Neural progenitor cell (in vitro differentiated cells): Measurements from ENCODE around the gene FAM204A. TPM values are rescaled to one million over a fixed set of nuclear protein-coding genes. Genes with fewer than 3 reads are reported as not detected.

Source experiments
- DNase-seq: peaks from one replicate; pipeline ENCODE4 v3.0.0-alpha.2; 2016; ENCODE audit warnings: low spot score
- H2AFZ ChIP-seq: fragments of 200-600 bp; sonication (generic); replicated peaks from 2 replicates; pipeline ENCODE4 v1.6.1; 2016; ENCODE audit warnings: antibody characterized with exemption
- H3F3A ChIP-seq: fragments of 200-600 bp; sonication (generic); 2 replicates; pipeline ENCODE4 v1.6.1; 2016; ENCODE audit warnings: antibody characterized with exemption, low read depth
- H3K27ac ChIP-seq: fragments of 200-600 bp; sonication (generic); 2 replicates; pipeline ENCODE4 v1.5.1; 2016; ENCODE audit warnings: mild to moderate bottlenecking
- H3K27me3 ChIP-seq: fragments of 200-600 bp; sonication (generic); 2 replicates; pipeline ENCODE4 v1.6.1; 2016; ENCODE audit warnings: mild to moderate bottlenecking, moderate library complexity
- H3K36me3 ChIP-seq: fragments of 200-600 bp; sonication (generic); 2 replicates; pipeline ENCODE4 v1.5.1; 2016
- H3K4me1 ChIP-seq: fragments of 200-600 bp; sonication (generic); 2 replicates; pipeline ENCODE4 v1.6.1; 2016; ENCODE audit warnings: mixed run types
- H3K4me2 ChIP-seq: fragments of 200-600 bp; sonication (generic); 2 replicates; pipeline ENCODE4 v1.6.1; 2016
- H3K4me3 ChIP-seq: fragments of 200-600 bp; sonication (generic); 2 replicates; pipeline ENCODE4 v1.5.1; 2016
- H3K79me2 ChIP-seq: fragments of 200-600 bp; sonication (generic); 2 replicates; pipeline ENCODE4 v1.6.1; 2016; ENCODE audit warnings: low read depth
- H3K9ac ChIP-seq: fragments of 200-600 bp; sonication (generic); 2 replicates; pipeline ENCODE4 v1.6.1; 2016
- H3K9me3 ChIP-seq: fragments of 200-600 bp; sonication (generic); 2 replicates; pipeline ENCODE4 v1.5.1; 2016; ENCODE audit warnings: low read depth
- H4K20me1 ChIP-seq: fragments of 200-600 bp; sonication (generic); 2 replicates; pipeline ENCODE4 v1.6.1; 2016; ENCODE audit warnings: low read depth
- H3K27ac Mint-ChIP-seq: 3 replicates; pipeline ENCODE4 v1.8.0; 2021; ENCODE audit warnings: mixed read lengths
- H3K27me3 Mint-ChIP-seq: 2 replicates; pipeline ENCODE4 v1.8.0; 2022; ENCODE audit warnings: low read depth, mild to moderate bottlenecking, inconsistent platforms, moderate library complexity, mixed read lengths; ENCODE audit not compliant: insufficient read depth
- H3K36me3 Mint-ChIP-seq: 3 replicates; pipeline ENCODE4 v1.8.0; 2021; ENCODE audit warnings: mixed read lengths
- H3K4me1 Mint-ChIP-seq: 3 replicates; pipeline ENCODE4 v1.8.0; 2021; ENCODE audit warnings: mixed read lengths
- H3K4me3 Mint-ChIP-seq: 3 replicates; pipeline ENCODE4 v1.8.0; 2021; ENCODE audit warnings: mild to moderate bottlenecking, moderate library complexity, mixed read lengths
- H3K9me3 Mint-ChIP-seq: 3 replicates; pipeline ENCODE4 v1.8.0; 2020; ENCODE audit warnings: mixed read lengths
- EZH2 ChIP-seq: fragments of 200-600 bp; sonication (generic); IDR thresholded peaks from 2 replicates; pipeline ENCODE4 v1.6.1; 2017; ENCODE audit warnings: antibody characterized with exemption, mild to moderate bottlenecking, moderate library complexity
- EZH2phosphoT487 ChIP-seq: fragments of 200-600 bp; sonication (generic); IDR thresholded peaks from 2 replicates; pipeline ENCODE4 v1.6.1; 2017; ENCODE audit warnings: antibody characterized with exemption
- total RNA-seq: library from RNA; depleted of rRNA; stranded (reverse); fragments of >200 nt; gene quantifications from 2 replicates; pipeline ENCODE4 v1.2.3, GENCODE V29; 2015; ENCODE audit warnings: low replicate concordance
- TF ChIP-seq, protein P1 (sequence below): fragments of 200-600 bp; sonication (generic); IDR thresholded peaks from 2 replicates; pipeline ENCODE4 v1.5.1; 2017; ENCODE audit warnings: antibody characterized with exemption, mild to moderate bottlenecking

Gene FAM204A
- total RNA-seq, 1 donor from 2014 or later, result 77.7 TPM

DNA sequence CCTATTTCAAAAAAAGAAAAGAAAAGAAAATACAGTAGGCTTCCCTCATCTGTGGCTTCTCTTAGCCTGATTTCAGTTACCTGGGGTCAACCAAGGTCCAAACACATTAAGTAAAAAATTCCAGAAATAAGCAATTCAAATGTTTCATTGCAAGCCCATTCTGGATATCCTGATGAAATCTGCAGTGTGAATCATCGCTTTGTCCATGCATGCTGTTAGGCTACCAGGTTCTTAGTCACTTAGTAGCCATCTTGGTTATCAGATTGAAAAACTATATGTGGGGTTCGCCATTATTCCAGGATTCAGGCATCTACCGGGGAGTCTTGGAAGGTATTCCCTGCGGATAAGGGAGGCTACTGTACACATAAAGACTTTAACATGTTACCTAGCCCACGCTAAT lies 991 bp upstream of the FAM204A start:
- Mint-ChIP-seq H3K9me3 (no peaks in the 10 kb centered on the region), H3K4me3 (no peak overlapping the region), H3K27ac (no peak overlapping the region), H3K4me1 (peaks cover 29% of the 10 kb centered on the region), H3K27me3 (no peaks in the 10 kb centered on the region), H3K36me3 (peaks cover 2% of the 10 kb centered on the region)
- Histone ChIP-seq H3K9me3 (no peaks in the 10 kb centered on the region), H3K36me3 (no peaks in the 10 kb centered on the region), H3K27ac (no peak overlapping the region), H3K27me3 (no peaks in the 10 kb centered on the region), H2AFZ (no peak overlapping the region), H3K79me2 (peaks cover 38% of the 10 kb centered on the region), H3F3A (peaks cover 5% of the 10 kb centered on the region), H3K9ac (no peak overlapping the region), H3K4me2 (peak overlapping the region; percentile 80), H3K4me1 (peaks cover 15% of the 10 kb centered on the region), H3K4me3 (no peak overlapping the region), H4K20me1 (no peaks in the 10 kb centered on the region)
- TF ChIP-seq EZH2phosphoT487 (no peak), EZH2 (no peak)
- TF ChIP-seq, protein P1, sequence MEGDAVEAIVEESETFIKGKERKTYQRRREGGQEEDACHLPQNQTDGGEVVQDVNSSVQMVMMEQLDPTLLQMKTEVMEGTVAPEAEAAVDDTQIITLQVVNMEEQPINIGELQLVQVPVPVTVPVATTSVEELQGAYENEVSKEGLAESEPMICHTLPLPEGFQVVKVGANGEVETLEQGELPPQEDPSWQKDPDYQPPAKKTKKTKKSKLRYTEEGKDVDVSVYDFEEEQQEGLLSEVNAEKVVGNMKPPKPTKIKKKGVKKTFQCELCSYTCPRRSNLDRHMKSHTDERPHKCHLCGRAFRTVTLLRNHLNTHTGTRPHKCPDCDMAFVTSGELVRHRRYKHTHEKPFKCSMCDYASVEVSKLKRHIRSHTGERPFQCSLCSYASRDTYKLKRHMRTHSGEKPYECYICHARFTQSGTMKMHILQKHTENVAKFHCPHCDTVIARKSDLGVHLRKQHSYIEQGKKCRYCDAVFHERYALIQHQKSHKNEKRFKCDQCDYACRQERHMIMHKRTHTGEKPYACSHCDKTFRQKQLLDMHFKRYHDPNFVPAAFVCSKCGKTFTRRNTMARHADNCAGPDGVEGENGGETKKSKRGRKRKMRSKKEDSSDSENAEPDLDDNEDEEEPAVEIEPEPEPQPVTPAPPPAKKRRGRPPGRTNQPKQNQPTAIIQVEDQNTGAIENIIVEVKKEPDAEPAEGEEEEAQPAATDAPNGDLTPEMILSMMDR, result no peak
- DNase-seq, result no peak

DNA sequence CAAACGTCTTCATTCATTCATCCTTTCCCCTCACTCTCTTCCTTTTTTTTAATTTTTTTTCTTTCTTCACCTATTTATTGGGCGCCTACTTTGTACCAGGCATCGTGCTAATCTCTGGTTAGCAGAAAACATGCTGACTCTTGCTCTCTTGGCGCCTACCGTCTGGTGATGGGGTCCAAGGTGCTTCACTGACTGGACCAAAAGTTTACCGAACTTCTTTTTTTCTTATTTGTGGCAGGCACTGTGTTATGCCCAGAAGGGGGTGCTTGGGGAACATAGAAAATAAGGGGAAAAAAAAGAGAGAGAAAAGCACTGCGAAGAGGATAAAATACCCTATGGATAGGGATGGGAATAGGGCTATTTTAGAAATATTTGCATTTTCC lies 505 bp upstream of the FAM204A start:
- peak overlapping the region; percentile 93 for H3K4me3 Mint-ChIP-seq
- peak overlapping the region; percentile 95 for H3K27ac Mint-ChIP-seq
- Histone ChIP-seq H3K4me3 (peak overlapping the region; percentile 95), H3K4me2 (peak overlapping the region; percentile 80), H2AFZ (peak overlapping the region; percentile 97), H3K9me3 (no peaks in the 10 kb centered on the region), H3K27ac (no peak overlapping the region), H3K79me2 (peaks cover 43% of the 10 kb centered on the region), H3K9ac (no peak overlapping the region), H3K4me1 (peaks cover 15% of the 10 kb centered on the region), H3F3A (peaks cover 5% of the 10 kb centered on the region), H3K36me3 (no peaks in the 10 kb centered on the region), H4K20me1 (no peaks in the 10 kb centered on the region), H3K27me3 (no peaks in the 10 kb centered on the region)
- no peaks in the 10 kb centered on the region for H3K9me3 Mint-ChIP-seq
- no peak for DNase-seq
- TF ChIP-seq EZH2 (no peak), EZH2phosphoT487 (no peak)
- TF ChIP-seq, protein P1, result no peak
- no peaks in the 10 kb centered on the region for H3K27me3 Mint-ChIP-seq
- peaks cover 2% of the 10 kb centered on the region for H3K36me3 Mint-ChIP-seq
- H3K4me1 Mint-ChIP-seq, result peaks cover 29% of the 10 kb centered on the region

DNA sequence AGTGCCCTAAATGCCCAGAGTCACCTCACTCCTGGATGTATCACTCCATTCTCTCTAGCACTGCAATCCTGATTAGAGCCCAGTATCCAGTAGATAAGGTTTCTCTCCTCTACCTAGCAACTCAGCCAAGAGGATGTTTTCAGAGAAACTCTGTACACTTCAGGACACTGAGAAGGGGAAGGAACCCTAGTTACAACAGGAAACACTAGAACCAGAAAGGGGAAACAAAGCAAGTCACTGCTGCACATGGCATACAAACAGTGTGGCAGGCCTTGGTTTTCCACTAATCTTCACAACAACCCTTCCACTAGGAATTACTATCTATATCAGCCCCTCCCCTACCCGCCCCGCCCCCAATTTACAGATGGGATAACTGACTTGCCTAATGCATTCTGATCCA lies 1.6 kb downstream of the FAM204A start:
- peaks cover 29% of the 10 kb centered on the region for H3K4me1 Mint-ChIP-seq
- H3K4me2 ChIP-seq, result peak overlapping the region; percentile 80
- peaks cover 51% of the 10 kb centered on the region for H3K79me2 ChIP-seq
- no peak overlapping the region for H3K27ac Mint-ChIP-seq
- H4K20me1 ChIP-seq, result peaks cover 3% of the 10 kb centered on the region
- H3K36me3 Mint-ChIP-seq, result peaks cover 7% of the 10 kb centered on the region
- no peak for TF ChIP-seq EZH2phosphoT487
- TF ChIP-seq, protein P1, result no peak
- no peak for TF ChIP-seq EZH2
- H3K4me3 ChIP-seq, result peak overlapping the region; percentile 95
- H3K9me3 Mint-ChIP-seq, result no peaks in the 10 kb centered on the region
- H3K4me3 Mint-ChIP-seq, result peak overlapping the region; percentile 93
- H3K27me3 ChIP-seq, result no peaks in the 10 kb centered on the region
- H3K4me1 ChIP-seq, result peaks cover 15% of the 10 kb centered on the region
- H3K27me3 Mint-ChIP-seq, result no peaks in the 10 kb centered on the region
- H3K36me3 ChIP-seq, result peaks cover 4% of the 10 kb centered on the region
- H3K9ac ChIP-seq, result no peak overlapping the region
- peaks cover 5% of the 10 kb centered on the region for H3F3A ChIP-seq
- no peak for DNase-seq
- H3K9me3 ChIP-seq, result no peaks in the 10 kb centered on the region
- no peak overlapping the region for H3K27ac ChIP-seq
- no peak overlapping the region for H2AFZ ChIP-seq
